ENCODE measurements around the gene PDE6D. TPM values are rescaled to one million over a fixed set of nuclear protein-coding genes. Genes with fewer than 3 reads are reported as not detected.
A peak's percentile ranks its signal among the peaks of the same experiment; 100 is the strongest.

The PDE6D gene
- total and polyA plus RNA-seq, 2 of the 13 experiments (the other 11 are each of a cell fraction or from before 2014, with no cell fraction given) = 14.1 to 23.2 TPM

- TF ChIP-seq SRF (IDR thresholded peaks at IDR 0.05; ENCODE audit: low read depth, low read length) (no peak), ZNF580 (CRISPR knock-in tag; IDR thresholded peaks at IDR 0.05; ENCODE audit: borderline replicate concordance, low read depth) (0 out of 2 replicates have a peak, but pooled peaks have one; percentile 34), CBFB (CRISPR knock-in tag; IDR thresholded peaks at IDR 0.05) (no peak), SNAPC2 (CRISPR knock-in tag; IDR thresholded peaks at IDR 0.05) (no peak), MXD4 (CRISPR knock-in tag; IDR thresholded peaks at IDR 0.05) (no peak), ARID4A (CRISPR knock-in tag; IDR thresholded peaks at IDR 0.05; ENCODE audit: borderline replicate concordance) (no peak; the same call in 1 of the 2 replicates), JUND (CRISPR knock-in tag; IDR thresholded peaks at IDR 0.05) (no peak), SALL1 (CRISPR knock-in tag; IDR thresholded peaks at IDR 0.05) (peak; percentile 59; the same call in 1 of the 2 replicates), NFKB2 (CRISPR knock-in tag; IDR thresholded peaks at IDR 0.05; ENCODE audit: borderline replicate concordance) (no peak), MAFF (IDR thresholded peaks at IDR 0.05; ENCODE audit: low read depth, low read length) (no peak), PHF5A (CRISPR knock-in tag; IDR thresholded peaks at IDR 0.05; ENCODE audit: low read depth, unreplicated experiment) (no peak), ZGPAT (CRISPR knock-in tag; IDR thresholded peaks at IDR 0.05) (0 out of 2 replicates have a peak, but pooled peaks have one; percentile 39), NR2F2 (IDR thresholded peaks at IDR 0.05; ENCODE audit: borderline replicate concordance, low read depth) (no peak), ZNF20 (CRISPR knock-in tag; IDR thresholded peaks at IDR 0.05) (no peak), KLF12 (CRISPR knock-in tag; IDR thresholded peaks at IDR 0.05; ENCODE audit: borderline replicate concordance) (no peak), NCOA1 (CRISPR knock-in tag; IDR thresholded peaks at IDR 0.05) (no peak), RARG (CRISPR knock-in tag; IDR thresholded peaks at IDR 0.05; ENCODE audit: low read depth) (no peak), ZBTB7A (CRISPR knock-in tag; IDR thresholded peaks at IDR 0.05) (peak; percentile 18; the same call in 1 of the 2 replicates), ARHGAP35 (CRISPR knock-in tag; IDR thresholded peaks at IDR 0.05; ENCODE audit: borderline replicate concordance) (no peak), MYPOP (CRISPR knock-in tag; IDR thresholded peaks at IDR 0.05) (no peak), ZNF772 (CRISPR knock-in tag; IDR thresholded peaks at IDR 0.05) (0 out of 2 replicates have a peak, but pooled peaks have one; percentile 29), FOXO4 (CRISPR knock-in tag; conservative IDR thresholded peaks at IDR 0.05) (no peak)
Observed at GRCh38 chr2:231685349-231686191, 95.5 kb downstream of the PDE6D start (continued).
